Central memory CD8-positive, alpha-beta T cell (primary cell): Measurements from ENCODE around the gene FAM163A.
"Not testable (repeated sequence)": the region's sequence is repeated elsewhere in the genome, so short reads cannot be mapped to it uniquely, and the experiment has no call there.

Experiments used
- ATAC-seq: fragments of 150-1000 bp; cut with Tn5 transposase; replicated peaks from 2 replicates; pipeline ENCODE4 v1.10.0; 2022; ENCODE audit warnings: mild to moderate bottlenecking, moderate FRiP score, moderate number of reproducible peaks; ENCODE audit not compliant: poor library complexity, severe bottlenecking; ENCODE audit errors: extremely low read depth
- DNase-seq, 2 donors: peaks; one replicate each; pipeline ENCODE4 v3.0.0; 2021; ENCODE audit warnings: low spot score in 2 of 2
- H3K27ac Mint-ChIP-seq: one replicate; pipeline ENCODE4 v1.8.0; 2022; ENCODE audit warnings: low read depth, mild to moderate bottlenecking, moderate library complexity, mixed read lengths
- H3K27me3 Mint-ChIP-seq: one replicate; pipeline ENCODE4 v1.8.0; 2022; ENCODE audit warnings: mixed read lengths
- H3K36me3 Mint-ChIP-seq: one replicate; pipeline ENCODE4 v1.8.0; 2022; ENCODE audit warnings: mild to moderate bottlenecking, moderate library complexity, mixed read lengths; ENCODE audit not compliant: insufficient read depth
- H3K4me1 Mint-ChIP-seq: one replicate; pipeline ENCODE4 v1.8.0; 2022; ENCODE audit warnings: mixed read lengths
- H3K4me3 Mint-ChIP-seq: one replicate; pipeline ENCODE4 v1.8.0; 2022; ENCODE audit warnings: mild to moderate bottlenecking, moderate library complexity, mixed read lengths
- H3K9me3 Mint-ChIP-seq: one replicate; pipeline ENCODE4 v1.8.0; 2022; ENCODE audit warnings: mixed read lengths

Gene FAM163A

DNA sequence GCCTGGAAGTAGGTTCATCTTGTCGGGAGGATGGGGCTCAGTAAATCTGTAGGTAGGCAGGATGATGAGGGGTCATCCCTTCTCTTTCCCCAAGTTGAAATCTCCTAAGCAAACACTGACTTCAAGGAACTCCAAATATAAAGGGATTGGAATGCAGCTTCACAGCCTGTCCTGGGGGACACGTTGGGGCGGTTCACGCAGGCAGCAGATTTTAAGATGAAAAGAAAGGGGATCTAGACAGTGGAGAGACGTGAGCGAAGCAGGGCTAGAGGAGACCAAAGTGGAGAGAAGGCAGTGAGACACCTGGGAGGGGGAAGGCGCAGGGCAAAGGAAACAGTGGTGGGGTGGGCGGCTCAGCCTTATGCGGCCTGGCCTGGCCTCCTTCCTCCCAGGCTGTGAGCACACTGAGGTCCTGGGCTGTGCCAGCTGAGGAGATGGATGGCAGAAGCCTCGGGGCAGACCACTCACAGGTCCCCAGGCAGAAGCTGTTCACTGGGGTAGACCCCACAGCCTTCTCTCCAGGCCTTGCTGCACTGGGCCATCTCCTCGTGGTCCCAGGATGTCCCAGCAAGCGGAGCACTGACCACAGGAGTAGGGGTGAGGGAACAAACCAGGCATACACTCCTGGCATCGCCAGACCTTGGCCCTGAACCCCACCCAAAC lies 82.8 kb downstream of the FAM163A start:
- Mint-ChIP-seq H3K36me3 (peaks cover 2% of the 10 kb centered on the region), H3K27ac (no peak overlapping the region), H3K27me3 (peaks cover 51% of the 10 kb centered on the region), H3K4me1 (peaks cover 2% of the 10 kb centered on the region), H3K9me3 (no peaks in the 10 kb centered on the region), H3K4me3 (no peak overlapping the region)
- no peak for DNase-seq
- no peak for ATAC-seq

DNA sequence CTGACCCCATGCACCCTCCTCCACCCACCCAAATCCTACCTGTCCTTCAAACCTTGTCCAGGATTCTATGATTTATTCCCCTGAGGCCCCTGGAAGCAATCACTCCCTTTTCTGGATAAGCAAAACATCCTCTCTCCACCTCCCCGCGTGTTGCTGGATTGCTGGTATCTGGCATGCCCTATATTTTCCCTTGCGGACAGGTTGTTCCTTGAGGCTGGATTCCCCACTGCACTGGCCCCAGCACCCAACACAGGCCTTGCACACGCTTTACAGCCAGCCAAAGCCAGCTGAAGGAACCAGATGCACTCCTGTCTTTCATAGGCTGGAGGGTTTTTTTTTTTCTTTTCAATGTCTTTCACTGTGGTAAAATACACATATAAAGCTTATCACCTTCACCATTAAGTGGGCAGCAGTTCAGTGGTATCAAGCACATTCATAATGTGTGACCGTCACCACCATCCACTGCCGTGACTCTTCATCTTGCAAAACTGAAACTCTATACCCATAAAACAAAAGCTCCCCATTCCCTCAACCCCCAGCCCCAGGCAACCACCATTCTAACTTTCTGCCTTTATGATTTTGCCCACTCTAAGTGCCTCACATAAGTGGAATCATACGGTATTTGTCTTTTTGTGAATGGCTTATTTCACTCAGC lies 83.7 kb downstream of the FAM163A start:
- DNase-seq: no peak
- H3K9me3 Mint-ChIP-seq: no peaks in the 10 kb centered on the region
- peaks cover 2% of the 10 kb centered on the region for H3K36me3 Mint-ChIP-seq
- ATAC-seq: no peak
- peaks cover 51% of the 10 kb centered on the region for H3K27me3 Mint-ChIP-seq
- H3K27ac Mint-ChIP-seq: no peak overlapping the region
- peaks cover 10% of the 10 kb centered on the region for H3K4me1 Mint-ChIP-seq
- no peak overlapping the region for H3K4me3 Mint-ChIP-seq

DNA sequence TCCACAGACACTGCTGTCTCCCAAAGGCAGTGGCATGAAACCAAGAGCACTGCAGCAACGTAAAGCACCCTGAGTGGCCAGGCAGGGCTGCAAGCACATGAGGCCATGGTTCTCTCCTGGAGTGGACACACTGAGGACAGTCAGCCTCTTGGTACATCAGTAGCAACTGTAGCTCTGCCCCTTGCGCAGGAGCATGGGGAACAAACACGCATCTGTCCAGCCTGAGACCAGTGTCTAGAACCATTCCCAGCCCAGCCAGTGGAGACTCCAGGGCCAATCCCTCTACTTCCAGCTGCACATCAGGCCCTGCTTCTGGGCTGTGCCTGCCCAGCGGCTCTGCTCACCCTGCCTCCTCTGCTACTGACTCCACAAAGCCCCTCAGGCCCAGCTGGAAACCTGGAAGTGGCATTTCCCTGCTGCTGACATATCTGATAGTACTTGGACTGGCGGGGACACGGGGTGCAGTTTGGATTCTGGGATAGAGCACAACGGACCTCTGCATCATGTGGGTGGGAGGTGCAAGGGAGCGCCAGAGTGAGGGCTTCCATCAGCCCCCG lies 85.5 kb downstream of the FAM163A start:
- no peak for ATAC-seq
- H3K27ac Mint-ChIP-seq: no peak overlapping the region
- DNase-seq: no peak
- H3K9me3 Mint-ChIP-seq: no peaks in the 10 kb centered on the region
- peaks cover 17% of the 10 kb centered on the region for H3K4me1 Mint-ChIP-seq
- H3K27me3 Mint-ChIP-seq: peaks cover 50% of the 10 kb centered on the region
- H3K4me3 Mint-ChIP-seq: no peak overlapping the region
- peaks cover 2% of the 10 kb centered on the region for H3K36me3 Mint-ChIP-seq

DNA sequence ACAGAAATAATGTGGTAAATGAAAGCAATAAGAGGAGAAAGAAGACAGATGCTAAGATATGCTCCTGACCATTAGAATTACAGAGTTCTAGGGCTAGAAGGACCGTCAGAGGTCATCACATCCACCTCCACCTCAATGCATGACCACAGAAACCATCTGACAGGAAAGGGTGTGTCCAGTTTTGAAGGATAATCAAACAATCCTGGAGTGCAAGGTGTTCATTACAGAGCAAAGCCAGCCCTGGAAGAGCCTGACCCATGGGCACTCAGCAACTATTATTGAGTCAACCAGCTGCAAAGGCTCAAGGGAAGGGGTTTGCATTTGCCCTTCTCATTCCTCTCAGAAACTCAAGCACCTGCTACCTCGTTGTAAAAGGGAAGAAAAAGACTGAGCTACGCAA lies 88.1 kb downstream of the FAM163A start:
- peaks cover 2% of the 10 kb centered on the region for H3K36me3 Mint-ChIP-seq
- no peak for ATAC-seq
- H3K9me3 Mint-ChIP-seq: no peaks in the 10 kb centered on the region
- H3K4me3 Mint-ChIP-seq: no peak overlapping the region
- H3K27me3 Mint-ChIP-seq: peaks cover 28% of the 10 kb centered on the region
- H3K4me1 Mint-ChIP-seq: peaks cover 17% of the 10 kb centered on the region
- no peak overlapping the region for H3K27ac Mint-ChIP-seq
- DNase-seq: no peak

DNA sequence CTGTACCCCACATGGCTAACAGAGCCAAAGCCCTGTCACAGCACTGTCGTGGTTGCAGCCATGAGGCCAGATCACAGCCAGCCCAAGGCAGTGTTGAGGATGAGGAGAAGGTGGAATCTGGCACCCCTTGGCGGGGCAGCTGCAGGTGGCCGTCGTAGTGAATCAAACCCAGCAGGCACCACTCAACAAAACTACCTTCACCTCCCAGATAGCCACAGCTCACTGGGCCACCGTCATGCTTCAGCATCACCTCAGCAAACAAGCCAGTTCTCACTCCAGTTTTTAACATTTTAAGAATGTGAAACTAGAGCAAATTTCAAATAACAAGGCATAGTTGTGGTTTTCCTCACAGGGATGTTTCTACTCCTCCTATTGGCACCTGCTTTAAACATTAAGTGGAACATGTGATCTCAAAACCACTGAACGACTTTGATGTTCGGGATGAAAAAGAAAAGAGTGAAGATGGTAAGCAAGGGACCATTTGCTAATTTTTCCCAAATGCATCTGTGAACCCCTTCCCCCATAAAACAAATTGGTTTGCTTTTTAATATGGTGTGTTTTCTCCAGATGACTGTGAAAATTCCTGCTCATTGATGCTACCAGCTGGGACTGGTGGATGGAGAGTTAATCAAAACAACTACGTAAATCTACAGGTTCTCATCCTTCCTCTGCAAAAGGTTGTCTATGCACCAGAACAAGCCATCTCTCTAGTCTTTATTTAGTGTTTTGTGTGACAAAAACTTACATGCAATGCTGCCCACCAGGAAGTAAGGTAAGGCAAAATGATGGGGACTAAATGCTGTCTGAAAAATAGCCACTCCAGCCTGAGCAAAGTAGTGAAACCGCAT lies 89.0 kb downstream of the FAM163A start:
- Mint-ChIP-seq H3K36me3 (peaks cover 2% of the 10 kb centered on the region), H3K9me3 (no peaks in the 10 kb centered on the region), H3K27me3 (peaks cover 19% of the 10 kb centered on the region), H3K4me3 (no peak overlapping the region), H3K27ac (no peak overlapping the region), H3K4me1 (peaks cover 17% of the 10 kb centered on the region)
- peak; percentile 56 for ATAC-seq
- DNase-seq: peak in 1 of 2 donors; percentile 6

DNA sequence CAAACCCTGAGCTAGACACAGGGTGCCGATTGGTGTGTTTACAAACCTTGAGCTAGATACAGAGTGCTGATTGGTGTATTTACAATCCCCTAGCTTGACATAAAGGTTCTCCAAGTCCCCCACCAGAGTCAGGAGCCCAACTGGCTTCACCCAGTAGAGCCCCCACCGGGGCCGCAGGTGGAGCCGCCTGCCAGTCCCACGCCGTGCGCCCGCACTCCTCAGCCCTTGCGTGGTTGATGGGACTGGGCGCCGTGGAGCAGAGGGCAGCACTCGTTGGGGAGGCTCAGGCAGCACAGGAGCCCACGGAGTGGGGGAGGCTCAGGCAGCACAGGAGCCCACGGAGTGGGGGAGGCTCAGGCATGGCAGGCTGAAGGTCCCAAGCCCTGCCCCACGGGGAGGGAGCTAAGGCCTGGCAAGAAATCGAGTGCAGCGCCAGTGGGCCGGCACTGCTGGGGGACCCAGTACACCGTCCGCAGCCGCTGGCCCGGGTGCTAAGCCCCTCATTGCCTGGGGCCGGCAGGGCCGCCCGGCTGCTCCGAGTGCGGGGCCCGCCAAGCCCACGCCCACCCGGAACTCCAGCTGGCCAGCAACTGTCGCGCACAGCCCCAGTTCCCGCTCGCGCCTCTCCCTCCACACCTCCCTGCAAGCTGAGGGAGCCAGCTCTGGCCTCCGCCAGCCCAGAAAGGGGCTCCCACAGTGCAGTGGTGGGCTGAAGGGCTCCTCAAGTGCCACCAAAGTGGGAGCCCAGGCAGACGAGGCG lies 93.8 kb downstream of the FAM163A start:
- H3K36me3 Mint-ChIP-seq, H3K27ac Mint-ChIP-seq, H3K9me3 Mint-ChIP-seq, ATAC-seq, DNase-seq, H3K4me3 Mint-ChIP-seq, H3K27me3 Mint-ChIP-seq, H3K4me1 Mint-ChIP-seq: not testable (repeated sequence)

DNA sequence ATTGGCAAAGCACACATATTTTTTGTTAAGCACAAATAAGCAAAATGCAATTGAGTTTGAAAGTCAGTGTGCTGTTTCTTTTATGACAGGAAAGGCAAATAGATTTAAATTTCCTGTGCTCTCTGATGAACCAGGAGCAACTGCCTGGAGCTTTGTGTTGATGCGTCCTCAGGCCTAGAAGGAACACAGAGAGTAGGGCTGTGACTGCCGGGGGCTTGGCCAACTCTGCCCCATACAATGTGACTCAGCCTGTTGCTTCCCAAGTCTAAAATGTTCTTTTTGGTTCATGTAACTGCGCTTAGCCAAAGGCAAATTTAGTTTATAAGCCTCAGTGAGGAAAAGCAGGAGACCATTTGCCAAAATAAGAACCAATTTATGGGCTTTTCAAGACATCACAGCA lies 97.0 kb downstream of the FAM163A start:
- ATAC-seq: no peak
- Mint-ChIP-seq H3K27ac (no peak overlapping the region), H3K9me3 (no peaks in the 10 kb centered on the region), H3K4me3 (no peak overlapping the region), H3K27me3 (no peaks in the 10 kb centered on the region), H3K36me3 (peaks cover 8% of the 10 kb centered on the region), H3K4me1 (no peaks in the 10 kb centered on the region)
- no peak for DNase-seq

DNA sequence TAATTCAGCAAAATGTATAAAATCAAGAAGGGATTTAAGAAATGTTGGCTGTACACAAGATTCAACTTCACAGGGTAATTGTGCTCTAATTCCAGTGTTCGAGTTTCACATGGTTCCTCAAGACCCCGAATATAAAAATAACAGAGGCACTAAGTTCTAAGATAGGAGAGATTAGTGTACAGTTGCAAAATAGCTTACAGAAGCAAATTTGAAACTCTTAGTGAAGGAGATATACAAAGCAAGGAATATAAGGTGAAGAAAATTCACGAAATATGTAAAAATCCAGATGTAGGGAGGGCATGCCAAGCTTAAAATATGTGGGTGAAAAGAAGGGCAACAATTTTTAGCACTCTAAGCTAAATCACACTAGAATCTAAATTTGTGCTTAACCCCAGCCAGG lies 105.1 kb downstream of the FAM163A start:
- H3K4me1 Mint-ChIP-seq: no peaks in the 10 kb centered on the region
- H3K27ac Mint-ChIP-seq: no peak overlapping the region
- peaks cover 43% of the 10 kb centered on the region for H3K36me3 Mint-ChIP-seq
- H3K27me3 Mint-ChIP-seq: no peaks in the 10 kb centered on the region
- H3K4me3 Mint-ChIP-seq: no peak overlapping the region
- ATAC-seq (no peak), DNase-seq (no peak)
- H3K9me3 Mint-ChIP-seq: no peaks in the 10 kb centered on the region

DNA sequence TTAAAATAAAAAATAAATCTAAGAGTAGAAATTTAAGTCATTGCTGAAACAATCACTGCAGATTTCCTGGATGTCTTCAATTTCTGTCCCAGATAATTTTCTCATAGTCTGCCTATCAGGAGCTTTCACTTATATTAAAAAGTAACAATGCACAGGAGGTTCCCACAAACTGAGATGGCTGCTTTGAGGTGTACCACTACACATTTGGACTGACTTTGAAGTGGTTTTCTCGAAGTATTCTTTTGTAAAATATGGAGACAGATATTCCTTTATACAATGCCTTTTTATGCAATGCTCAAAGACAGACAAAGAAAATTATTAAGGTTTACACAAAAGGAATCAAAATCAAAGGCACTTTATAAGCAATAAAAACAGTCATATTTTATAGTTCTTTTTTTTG lies 110.0 kb downstream of the FAM163A start:
- Mint-ChIP-seq H3K4me1 (no peaks in the 10 kb centered on the region), H3K4me3 (no peak overlapping the region), H3K9me3 (no peaks in the 10 kb centered on the region), H3K36me3 (peaks cover 31% of the 10 kb centered on the region), H3K27ac (no peak overlapping the region), H3K27me3 (no peaks in the 10 kb centered on the region)
- no peak for ATAC-seq
- DNase-seq: no peak

DNA sequence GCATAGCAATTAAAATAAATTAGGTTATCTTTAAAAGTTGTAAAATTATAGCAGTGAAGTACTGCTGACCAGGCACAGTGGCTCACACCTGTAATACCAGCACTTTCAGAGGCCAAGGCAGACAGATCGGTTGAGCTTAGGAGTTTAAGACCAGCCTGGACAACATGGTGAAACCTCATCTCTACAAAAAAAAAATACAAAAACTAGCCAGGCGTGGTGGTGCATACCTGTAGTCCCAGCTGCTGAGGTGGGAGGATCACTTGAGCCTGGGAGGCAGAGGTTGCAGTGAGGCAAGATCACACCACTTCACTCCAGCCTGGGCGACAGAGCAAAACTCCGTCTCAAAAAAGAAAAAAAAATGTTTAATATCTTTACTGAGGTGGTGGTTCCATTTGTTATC lies 112.7 kb downstream of the FAM163A start:
- ATAC-seq, H3K9me3 Mint-ChIP-seq, DNase-seq, H3K4me3 Mint-ChIP-seq, H3K27ac Mint-ChIP-seq, H3K27me3 Mint-ChIP-seq, H3K4me1 Mint-ChIP-seq: not testable (repeated sequence)
- peaks cover 17% of the 10 kb centered on the region for H3K36me3 Mint-ChIP-seq

DNA sequence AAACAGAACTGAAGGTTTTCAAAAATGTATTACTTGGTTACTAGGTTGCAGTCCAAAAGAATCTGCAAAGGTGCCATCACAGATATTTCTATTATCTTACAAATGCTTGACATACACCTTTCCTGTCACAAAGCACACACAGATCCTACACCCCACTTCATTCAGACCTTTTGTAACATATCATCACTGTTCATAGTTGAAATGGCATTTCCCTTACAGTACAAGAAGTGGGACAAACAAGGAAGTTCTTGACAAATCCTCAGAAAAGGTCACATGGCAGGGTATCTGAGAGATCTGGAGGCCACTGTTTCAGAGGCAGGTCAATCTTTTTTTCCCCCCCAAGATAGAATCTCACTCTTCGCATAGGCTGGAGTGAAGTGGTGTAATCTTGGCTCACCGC lies 113.2 kb downstream of the FAM163A start:
- H3K4me1 Mint-ChIP-seq: peaks cover 9% of the 10 kb centered on the region
- H3K27me3 Mint-ChIP-seq: no peaks in the 10 kb centered on the region
- no peaks in the 10 kb centered on the region for H3K9me3 Mint-ChIP-seq
- no peak overlapping the region for H3K27ac Mint-ChIP-seq
- DNase-seq (no peak), ATAC-seq (no peak)
- H3K36me3 Mint-ChIP-seq: peaks cover 13% of the 10 kb centered on the region
- no peak overlapping the region for H3K4me3 Mint-ChIP-seq

DNA sequence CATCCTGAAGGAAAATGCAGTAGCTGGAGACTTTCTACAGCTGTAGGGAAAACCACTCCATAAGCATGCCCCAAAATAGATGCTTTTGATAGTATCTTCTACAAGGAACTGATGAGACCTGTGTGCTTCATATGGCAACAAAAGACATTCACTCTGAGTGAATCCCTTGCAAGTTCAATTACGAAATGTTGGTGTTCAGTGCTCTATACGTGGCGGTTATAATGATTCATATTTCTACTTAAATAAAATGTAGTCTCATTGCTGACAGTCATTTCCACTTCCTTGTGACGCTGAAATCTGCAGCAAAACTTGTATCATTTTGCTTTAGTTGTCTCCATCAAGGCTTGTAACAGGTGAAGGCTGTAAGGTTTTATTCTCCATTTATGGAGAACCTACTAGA lies 113.9 kb downstream of the FAM163A start:
- Mint-ChIP-seq H3K9me3 (no peaks in the 10 kb centered on the region), H3K4me1 (peaks cover 9% of the 10 kb centered on the region), H3K36me3 (peaks cover 14% of the 10 kb centered on the region), H3K27me3 (no peaks in the 10 kb centered on the region), H3K27ac (no peak overlapping the region), H3K4me3 (no peak overlapping the region)
- ATAC-seq (no peak), DNase-seq (no peak)
